ENCODE measurements around the gene TRIM40. TPM values are rescaled to one million over a fixed set of nuclear protein-coding genes. Genes with fewer than 3 reads are reported as not detected.

The TRIM40 gene
- polyA plus RNA-seq, 1 donor (not counting 4 experiments of a cell fraction or from before 2014, with no cell fraction given) = not detected

GRCh38 chr6:30180145-30180544 lies 44.2 kb downstream of the TRIM40 start:
- Histone ChIP-seq H3K4me2 (ENCODE audit: control insufficient read depth, extremely low read depth, insufficient read depth, low read depth, low read length) (no peak overlapping the region), H3K27me3 (ENCODE audit: control insufficient read depth, extremely low read depth, insufficient read depth, low read length) (peaks cover 3% of the 10 kb centered on the region), H3K79me2 (ENCODE audit: control insufficient read depth, insufficient read depth, low read length) (no peaks in the 10 kb centered on the region), H3K9me3 (ENCODE audit: control insufficient read depth, low read depth, low read length) (no peaks in the 10 kb centered on the region), H3K4me1 (ENCODE audit: control insufficient read depth, extremely low read depth, insufficient read depth, low read length) (no peaks in the 10 kb centered on the region), H4K20me1 (ENCODE audit: control insufficient read depth, extremely low read depth, insufficient read depth, low read length) (no peaks in the 10 kb centered on the region), H3K27ac (ENCODE audit: control insufficient read depth, insufficient read depth, low read length) (no peak overlapping the region), H3K9me1 (ENCODE audit: control insufficient read depth, extremely low read depth, insufficient read depth, low read length) (no peaks in the 10 kb centered on the region), H3K9ac (ENCODE audit: control insufficient read depth, extremely low read depth, insufficient read depth, low read length) (no peak overlapping the region), H3K36me3 (ENCODE audit: control insufficient read depth in 2 of 2, extremely low read depth in 1 of 2, insufficient read depth in 2 of 2, low read length in 2 of 2) (peaks cover 0 to 3% of the 10 kb centered on the region in 2 experiments), H3K4me3 (ENCODE audit: control insufficient read depth in 2 of 3, extremely low read depth in 1 of 3, insufficient read depth in 2 of 3, low read depth in 1 of 3, low read length in 3 of 3) (no peak overlapping the region), H2AFZ (ENCODE audit: control insufficient read depth, low read length) (no peak overlapping the region)
- no peak for TF ChIP-seq EZH2 (IDR thresholded peaks at IDR 0.05; ENCODE audit: low read length)
- no peak for TF ChIP-seq CTCF (optimal IDR thresholded peaks at IDR 0.05 in 1 of 3, IDR thresholded peaks at IDR 0.05 in 1 of 3, conservative IDR thresholded peaks at IDR 0.05 in 1 of 3; ENCODE audit: extremely low read depth in 1 of 3, insufficient read depth in 2 of 3, low read length in 3 of 3)
- dilution Hi-C loops (cut with MboI; ENCODE audit: extremely low pct_ligation_motif_present, low sequenced_read_pairs) = no loop called here
- no peak for FAIRE-seq
- no peak for DNase-seq (ENCODE audit: low read depth, low spot score)

- Histone ChIP-seq H3K79me2 (ENCODE audit: control insufficient read depth, insufficient read depth, low read length) (no peaks in the 10 kb centered on the region), H3K27ac (ENCODE audit: control insufficient read depth, insufficient read depth, low read length) (no peak overlapping the region), H3K9ac (ENCODE audit: control insufficient read depth, extremely low read depth, insufficient read depth, low read length) (no peak overlapping the region), H3K9me1 (ENCODE audit: control insufficient read depth, extremely low read depth, insufficient read depth, low read length) (no peaks in the 10 kb centered on the region), H2AFZ (ENCODE audit: control insufficient read depth, low read length) (no peak overlapping the region), H3K4me1 (ENCODE audit: control insufficient read depth, extremely low read depth, insufficient read depth, low read length) (no peaks in the 10 kb centered on the region), H3K9me3 (ENCODE audit: control insufficient read depth, low read depth, low read length) (no peaks in the 10 kb centered on the region), H3K36me3 (ENCODE audit: control insufficient read depth in 2 of 2, extremely low read depth in 1 of 2, insufficient read depth in 2 of 2, low read length in 2 of 2) (peaks cover 8 to 15% of the 10 kb centered on the region in 2 experiments), H3K27me3 (ENCODE audit: control insufficient read depth, extremely low read depth, insufficient read depth, low read length) (no peaks in the 10 kb centered on the region), H4K20me1 (ENCODE audit: control insufficient read depth, extremely low read depth, insufficient read depth, low read length) (no peaks in the 10 kb centered on the region), H3K4me2 (ENCODE audit: control insufficient read depth, extremely low read depth, insufficient read depth, low read depth, low read length) (no peak overlapping the region), H3K4me3 (ENCODE audit: control insufficient read depth in 2 of 3, extremely low read depth in 1 of 3, insufficient read depth in 2 of 3, low read depth in 1 of 3, low read length in 3 of 3) (no peak overlapping the region)
- TF ChIP-seq EZH2 (IDR thresholded peaks at IDR 0.05; ENCODE audit: low read length) (no peak), CTCF (optimal IDR thresholded peaks at IDR 0.05 in 1 of 3, IDR thresholded peaks at IDR 0.05 in 1 of 3, conservative IDR thresholded peaks at IDR 0.05 in 1 of 3; ENCODE audit: extremely low read depth in 1 of 3, insufficient read depth in 2 of 3, low read length in 3 of 3) (no peak)
- dilution Hi-C loops (cut with MboI; ENCODE audit: extremely low pct_ligation_motif_present, low sequenced_read_pairs) = no loop called here
- FAIRE-seq = no peak
- DNase-seq (ENCODE audit: low read depth, low spot score) = no peak
Measured at GRCh38 chr6:30184417-30185031, 48.6 kb downstream of the TRIM40 start.

Data from keratinocyte (primary cell).